Activated naive CD4-positive, alpha-beta T cell (primary cell): Measurements from ENCODE around the gene ATP6AP1.

ENCODE experiments used
- DNase-seq, 4 experiments: peaks; one replicate each; lab custom pipeline; 2025; lab: John Stamatoyannopoulos, UW

ATP6AP1 gene

GRCh38 chrX:154471839-154472684, 43.6 kb downstream of the ATP6AP1 start:
- no peak for DNase-seq

GRCh38 chrX:154472685-154473632, 44.5 kb downstream of the ATP6AP1 start:
- no peak for DNase-seq

- no peak for DNase-seq
Observed at GRCh38 chrX:154473683-154474082, 45.2 kb downstream of the ATP6AP1 start.

- no peak for DNase-seq
Observed at GRCh38 chrX:154476821-154477220, 48.3 kb downstream of the ATP6AP1 start.

DNA sequence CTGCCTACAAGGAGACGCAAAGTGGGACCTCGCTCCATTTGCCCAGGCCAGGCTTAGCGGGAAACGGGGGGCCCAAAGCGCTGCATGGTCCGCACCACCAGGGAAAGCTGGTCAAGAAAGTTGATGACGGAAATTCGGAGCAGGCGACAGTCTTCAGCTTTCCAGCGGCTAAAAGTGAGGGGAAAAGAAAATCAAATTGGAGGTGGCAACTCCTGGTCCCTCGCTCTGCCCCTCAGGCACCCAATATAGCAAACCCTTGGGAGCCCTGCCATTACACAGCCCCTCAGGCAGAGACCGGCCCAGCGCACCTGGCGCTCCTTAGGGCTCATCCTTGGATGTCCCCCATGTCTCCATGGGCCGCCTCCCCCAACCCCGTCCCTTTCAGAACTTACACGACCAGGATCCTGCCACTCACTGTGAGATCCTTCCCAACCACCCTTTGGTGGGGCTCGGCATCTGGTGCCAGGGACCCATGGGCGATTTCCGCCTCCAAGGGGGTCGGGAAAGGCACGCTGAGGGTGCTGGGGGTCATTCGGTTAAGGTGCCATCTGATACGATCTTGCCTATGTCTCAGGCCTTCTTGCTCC, 49.5 kb downstream of the ATP6AP1 start:
- no peak for DNase-seq

DNA sequence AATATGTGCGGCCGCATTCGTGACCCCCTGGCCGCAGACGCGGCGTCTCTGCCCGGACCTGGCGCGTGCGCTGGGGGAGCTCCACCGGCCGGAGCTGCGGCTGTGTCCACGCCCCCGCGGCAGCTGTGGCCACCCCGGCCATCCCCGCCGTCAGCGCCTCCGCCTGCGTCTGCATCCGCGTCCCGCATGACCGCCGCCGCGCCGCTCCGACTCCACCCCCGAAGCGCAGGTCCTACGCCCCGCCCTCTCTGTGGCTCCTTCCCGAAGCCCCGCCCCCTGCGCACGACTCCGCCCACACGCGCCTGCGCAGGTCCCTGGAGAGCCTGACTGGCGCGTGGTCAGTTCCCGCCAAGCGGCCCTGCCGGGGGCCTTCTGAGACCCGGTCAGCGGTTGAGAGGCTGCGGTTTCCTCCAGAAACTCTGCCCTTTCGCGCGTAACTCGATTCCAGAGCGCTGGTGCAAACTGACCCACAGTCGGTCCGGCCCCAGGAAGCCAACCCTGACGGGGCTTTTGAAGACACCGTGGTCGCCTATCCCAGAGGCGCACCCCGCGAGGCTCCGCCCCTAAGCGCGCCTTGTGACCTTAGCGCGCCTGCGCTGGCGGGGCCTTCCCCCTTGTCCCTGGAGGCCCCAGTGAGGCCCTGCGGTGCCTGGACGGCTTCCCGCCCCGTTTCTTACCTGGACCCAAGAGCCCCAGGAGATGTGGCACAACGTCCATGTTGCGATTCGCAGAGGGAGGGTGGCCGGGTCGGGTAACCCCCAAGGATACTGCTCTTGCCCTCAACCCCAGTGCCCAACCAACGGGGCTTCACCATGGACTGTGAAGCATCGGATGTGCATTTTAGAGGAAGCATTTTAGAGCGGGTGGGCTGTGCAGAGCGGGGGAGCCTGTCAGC, 50.5 kb downstream of the ATP6AP1 start, which contains the start of gene LAGE3:
Gene LAGE3, minus strand, starts transcription at position 554 of the 895 bp plus-strand sequence. Its CDS starts 366 bp downstream, at position 188.
- peak; percentile 79 to 92 (median 86) for DNase-seq

DNA sequence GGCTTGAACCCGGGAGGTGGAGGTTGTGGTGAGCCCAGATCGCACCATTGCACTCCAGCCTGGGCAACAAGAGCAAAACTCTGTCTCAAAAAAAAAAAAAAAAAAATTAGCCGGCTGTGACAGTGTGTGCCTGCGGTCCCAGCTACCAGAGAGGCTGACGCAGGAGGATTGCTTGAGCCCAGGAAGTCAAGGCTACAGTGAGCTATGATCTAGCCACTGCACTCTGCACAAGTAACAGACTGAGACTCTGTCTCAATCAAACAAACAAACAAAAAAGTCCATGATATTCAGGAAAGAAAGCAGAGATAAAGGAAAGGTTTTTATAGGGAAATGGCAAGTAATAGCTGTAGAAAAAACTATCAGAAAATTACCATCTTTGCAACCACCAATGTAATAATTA, 52.7 kb downstream of the ATP6AP1 start:
- no peak for DNase-seq

GRCh38 chrX:154481911-154482601, 53.6 kb downstream of the ATP6AP1 start:
- DNase-seq = no peak

GRCh38 chrX:154482786-154483185, 54.3 kb downstream of the ATP6AP1 start:
- no peak for DNase-seq

DNA sequence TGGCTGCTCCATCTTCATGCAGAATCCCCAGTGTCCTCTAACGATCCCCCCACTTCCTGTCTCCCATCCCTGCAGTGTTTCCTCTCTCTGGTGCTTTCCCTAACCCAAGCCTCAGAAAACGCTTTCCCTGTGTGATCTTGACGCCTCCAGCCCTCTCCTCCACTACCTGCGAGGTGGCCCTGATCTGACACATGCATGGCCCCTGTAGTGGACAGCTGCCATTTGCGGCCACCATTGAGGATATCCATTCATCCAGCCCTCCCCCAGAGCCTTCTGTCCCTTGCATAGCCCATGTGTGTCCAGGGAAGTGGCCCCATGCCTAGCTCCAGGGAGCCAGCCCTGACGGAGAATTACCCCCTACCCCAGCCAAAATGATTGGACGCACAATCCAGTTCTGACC, 54.8 kb downstream of the ATP6AP1 start:
- no peak for DNase-seq

GRCh38 chrX:154484255-154485149, 56.0 kb downstream of the ATP6AP1 start:
- DNase-seq = no peak

- no peak for DNase-seq
Observed at GRCh38 chrX:154485150-154486051, 56.9 kb downstream of the ATP6AP1 start.

- no peak for DNase-seq
Observed at GRCh38 chrX:154486052-154486395, 57.5 kb downstream of the ATP6AP1 start.
